ENCODE measurements around the gene NELFCD. TPM values are rescaled to one million over a fixed set of nuclear protein-coding genes. Genes with fewer than 3 reads are reported as not detected.

The NELFCD gene
- total RNA-seq, 4 donors from 2014 or later, result 43.7 to 68.1 (median 55.1) TPM

- 63 to 77% methylated on average over 3 to 5 of the region's 5 CpGs for WGBS, 2 donors (ENCODE audit: low coverage in 1 of 2)
- DNase-seq, result no peak
- no peak overlapping the region for H3K27ac ChIP-seq
These were observed 30.5 kb upstream of the NELFCD start for GRCh38 chr20:58950603-58951002.

GRCh38 chr20:58953050-58953449 is 28.0 kb upstream of the NELFCD start:
- H3K4me3 ChIP-seq, result no peak overlapping the region
- TF ChIP-seq EP300 (IDR thresholded peaks at IDR 0.05; ENCODE audit: low read depth) (no peak), POLR2A (IDR thresholded peaks at IDR 0.05) (no peak), CTCF (IDR thresholded peaks at IDR 0.05) (no peak), POLR2AphosphoS5 (IDR thresholded peaks at IDR 0.05) (no peak)
- H3K27me3 ChIP-seq, result no peaks in the 10 kb centered on the region
- H3K36me3 ChIP-seq, result no peaks in the 10 kb centered on the region
- no peaks in the 10 kb centered on the region for H3K9me3 ChIP-seq
- no peaks in the 10 kb centered on the region for H3K4me1 ChIP-seq
- intact Hi-C loops (cut with DNase I; ENCODE audit: low total_unique reads), result no loop called here
- in situ Hi-C loops (cut with MboI; ENCODE audit: low pct_ligation_motif_present in 1 of 4, low pct_unique_long_range_greater_than_20kb in 1 of 4, low sequenced_read_pairs in 3 of 4), result no loop called here
- no peak for DNase-seq
- no peak overlapping the region for H3K27ac ChIP-seq

More at GRCh38 chr20:58950603-58951002, 30.5 kb upstream of the NELFCD start:
- intact Hi-C loops (cut with DNase I; ENCODE audit: low total_unique reads) (no loop called here), in situ Hi-C loops (cut with MboI; ENCODE audit: low pct_ligation_motif_present in 1 of 4, low pct_unique_long_range_greater_than_20kb in 1 of 4, low sequenced_read_pairs in 3 of 4) (no loop called here)
- Histone ChIP-seq H3K36me3 (no peaks in the 10 kb centered on the region), H3K9me3 (no peaks in the 10 kb centered on the region), H3K4me1 (no peaks in the 10 kb centered on the region), H3K27me3 (no peaks in the 10 kb centered on the region), H3K4me3 (no peak overlapping the region)
- TF ChIP-seq POLR2AphosphoS5 (IDR thresholded peaks at IDR 0.05) (no peak), CTCF (IDR thresholded peaks at IDR 0.05) (peak in 1 of 5 experiments; percentile 4), EP300 (IDR thresholded peaks at IDR 0.05; ENCODE audit: low read depth) (no peak), POLR2A (IDR thresholded peaks at IDR 0.05) (no peak)

- H3K27me3 ChIP-seq, result no peaks in the 10 kb centered on the region
- in situ Hi-C loops (cut with MboI; ENCODE audit: low pct_ligation_motif_present in 1 of 4, low pct_unique_long_range_greater_than_20kb in 1 of 4, low sequenced_read_pairs in 3 of 4), result no loop called here
- DNase-seq, result no peak
- WGBS, 2 donors (ENCODE audit: low coverage in 1 of 2), result 73 to 82% methylated on average over 5 to 8 of the region's 8 CpGs
- intact Hi-C loops (cut with DNase I; ENCODE audit: low total_unique reads), result no loop called here
- no peak for TF ChIP-seq POLR2A (IDR thresholded peaks at IDR 0.05)
- no peak for TF ChIP-seq POLR2AphosphoS5 (IDR thresholded peaks at IDR 0.05)
- no peak for TF ChIP-seq CTCF (IDR thresholded peaks at IDR 0.05)
- no peak for TF ChIP-seq EP300 (IDR thresholded peaks at IDR 0.05; ENCODE audit: low read depth)
- no peaks in the 10 kb centered on the region for H3K9me3 ChIP-seq
- no peaks in the 10 kb centered on the region for H3K4me1 ChIP-seq
- H3K27ac ChIP-seq, result no peak overlapping the region
- H3K36me3 ChIP-seq, result no peaks in the 10 kb centered on the region
- H3K4me3 ChIP-seq, result no peak overlapping the region
These were observed 25.0 kb upstream of the NELFCD start for GRCh38 chr20:58956078-58956477.

- WGBS, 2 donors (ENCODE audit: low coverage in 1 of 2), result 79% methylated on average over 6 of the region's 6 CpGs; no CpG with 5 or more reads in 1 of the 2 donors
- DNase-seq, result no peak
- intact Hi-C loops (cut with DNase I; ENCODE audit: low total_unique reads) (no loop called here), in situ Hi-C loops (cut with MboI; ENCODE audit: low pct_ligation_motif_present in 1 of 4, low pct_unique_long_range_greater_than_20kb in 1 of 4, low sequenced_read_pairs in 3 of 4) (no loop called here)
- H3K4me3 ChIP-seq, result no peak overlapping the region
- H3K36me3 ChIP-seq, result no peaks in the 10 kb centered on the region
- H3K27ac ChIP-seq, result no peak overlapping the region
- H3K27me3 ChIP-seq, result no peaks in the 10 kb centered on the region
- H3K4me1 ChIP-seq, result no peaks in the 10 kb centered on the region
- no peaks in the 10 kb centered on the region for H3K9me3 ChIP-seq
- no peak for TF ChIP-seq CTCF (IDR thresholded peaks at IDR 0.05)
- no peak for TF ChIP-seq POLR2AphosphoS5 (IDR thresholded peaks at IDR 0.05)
- no peak for TF ChIP-seq EP300 (IDR thresholded peaks at IDR 0.05; ENCODE audit: low read depth)
- no peak for TF ChIP-seq POLR2A (IDR thresholded peaks at IDR 0.05)
These were observed 21.4 kb upstream of the NELFCD start for GRCh38 chr20:58959652-58960051.

All from transverse colon (tissue), 4 donors.